Activated B cell treated with CpG ODN at 0.5 μM for 24 hours (primary cell): Measurements from ENCODE around the gene IPCEF1. TPM values are rescaled to one million over a fixed set of nuclear protein-coding genes. Genes with fewer than 3 reads are reported as not detected.

Experiments
- ATAC-seq: fragments of 200-7000 bp; cut with Tn5 transposase; one replicate; pipeline ENCODE4 v1.10.0; 2021; ENCODE audit warnings: low read depth, mild to moderate bottlenecking, moderate library complexity
- CTCF ChIA-PET: fragments of 350-600 bp; sonication (Branson Sonifier 250); formaldehyde crosslinking; loops from one replicate; lab custom pipeline; 2021; ENCODE audit warnings: antibody characterized with exemption; lab: Charles Lee
- POLR2A ChIA-PET: fragments of 350-600 bp; sonication (Branson Sonifier 250); formaldehyde crosslinking; loops from one replicate; lab custom pipeline; 2021; ENCODE audit warnings: antibody characterized with exemption; lab: Charles Lee
- DNase-seq: peaks from one replicate; pipeline ENCODE4 v3.0.0; 2022
- H3K27ac Mint-ChIP-seq: one replicate; pipeline ENCODE4 v1.8.0; 2020; ENCODE audit warnings: mixed read lengths
- H3K27me3 Mint-ChIP-seq: one replicate; pipeline ENCODE4 v1.8.0; 2021; ENCODE audit warnings: mixed read lengths
- H3K36me3 Mint-ChIP-seq: one replicate; pipeline ENCODE4 v1.8.0; 2021; ENCODE audit warnings: low read depth, mixed read lengths
- H3K4me1 Mint-ChIP-seq: one replicate; pipeline ENCODE4 v1.8.0; 2021; ENCODE audit warnings: mixed read lengths
- H3K4me3 Mint-ChIP-seq: one replicate; pipeline ENCODE4 v1.8.0; 2020; ENCODE audit warnings: mild to moderate bottlenecking, mixed read lengths
- H3K9me3 Mint-ChIP-seq: one replicate; pipeline ENCODE4 v1.8.0; 2020; ENCODE audit warnings: mixed read lengths
- CTCF ChIP-seq: fragments of 200-600 bp; IDR thresholded peaks from one replicate; pipeline ENCODE4 v1.8.0; 2022; ENCODE audit warnings: antibody characterized with exemption, mild to moderate bottlenecking
- intact Hi-C: fragments of 100-400 bp; cut with micrococcal nuclease; formaldehyde crosslinking; loops from one replicate; pipeline ENCODE4 v1.15.1; 2024
- total RNA-seq: library from RNA; stranded (reverse); gene quantifications from 2 replicates; pipeline ENCODE4 v1.2.3, GENCODE V29; 2022

IPCEF1 gene
- total RNA-seq, 1 donor from 2014 or later: 2.1 TPM

DNA sequence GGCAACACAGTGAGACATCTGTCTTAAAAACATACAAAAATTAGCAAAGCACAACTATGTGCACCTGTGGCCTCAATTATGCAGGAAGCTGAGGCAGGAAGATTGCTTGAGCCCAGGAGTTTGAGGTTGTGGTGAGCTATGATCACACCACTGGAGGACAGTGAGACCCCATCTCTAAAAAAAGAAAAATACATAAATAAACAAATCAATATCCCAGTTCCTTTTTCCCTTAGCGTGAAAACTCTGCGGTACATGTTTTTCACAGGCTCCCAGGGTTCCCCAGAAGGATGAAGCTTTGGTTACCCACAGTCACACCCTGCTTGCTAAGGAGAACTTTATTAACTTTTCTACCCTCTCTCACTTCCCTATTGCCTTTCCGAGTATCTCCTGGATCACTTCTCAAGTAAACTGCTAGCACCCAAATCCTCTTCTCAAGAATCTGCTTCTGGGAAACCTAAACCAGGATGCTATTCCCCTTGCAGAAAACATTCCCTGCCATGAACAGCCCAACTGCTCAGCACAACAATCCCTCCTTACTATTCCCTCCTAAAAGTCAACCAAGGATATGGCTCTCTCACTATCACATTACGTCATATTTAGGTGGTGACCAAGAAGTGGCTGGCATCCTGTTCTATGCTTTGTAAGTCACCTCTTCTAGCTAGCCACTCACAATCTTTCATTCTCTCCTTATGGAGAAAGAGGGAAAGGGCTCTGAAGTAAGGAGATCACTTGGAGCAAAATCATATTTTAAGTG, 122.4 kb downstream of the IPCEF1 start:
- DNase-seq (no peak), ATAC-seq (no peak)
- no peaks in the 10 kb centered on the region for H3K36me3 Mint-ChIP-seq
- intact Hi-C loops: no loop called here
- no peak for TF ChIP-seq CTCF
- no peak overlapping the region for H3K4me3 Mint-ChIP-seq
- ChIA-PET CTCF (interaction anchor here (0.6 kb wide), 1 partner anchor 14 kb away, joined by 3 read pairs; no protein-coding TSS in a partner anchor), POLR2A (no interaction called here)
- peaks cover 15% of the 10 kb centered on the region for H3K4me1 Mint-ChIP-seq
- H3K27me3 Mint-ChIP-seq: no peaks in the 10 kb centered on the region
- no peaks in the 10 kb centered on the region for H3K9me3 Mint-ChIP-seq
- no peak overlapping the region for H3K27ac Mint-ChIP-seq

GRCh38 chr6:154233383-154233782, 123.2 kb downstream of the IPCEF1 start:
- ChIA-PET CTCF (interaction anchor here (0.6 kb wide), 1 partner anchor 15 kb away, joined by 3 read pairs; no protein-coding TSS in a partner anchor), POLR2A (no interaction called here)
- H3K9me3 Mint-ChIP-seq: no peaks in the 10 kb centered on the region
- H3K27me3 Mint-ChIP-seq: no peaks in the 10 kb centered on the region
- TF ChIP-seq CTCF: no peak
- H3K36me3 Mint-ChIP-seq: no peaks in the 10 kb centered on the region
- no peak overlapping the region for H3K4me3 Mint-ChIP-seq
- H3K27ac Mint-ChIP-seq: no peak overlapping the region
- ATAC-seq (no peak), DNase-seq (no peak)
- H3K4me1 Mint-ChIP-seq: peaks cover 15% of the 10 kb centered on the region
- intact Hi-C loops: no loop called here

- peaks cover 15% of the 10 kb centered on the region for H3K4me1 Mint-ChIP-seq
- H3K27ac Mint-ChIP-seq: no peak overlapping the region
- H3K4me3 Mint-ChIP-seq: no peak overlapping the region
- intact Hi-C loops: no loop called here
- no peaks in the 10 kb centered on the region for H3K27me3 Mint-ChIP-seq
- ATAC-seq: no peak
- no peak for TF ChIP-seq CTCF
- POLR2A ChIA-PET: interaction anchor here (0.6 kb wide), 1 partner anchor 21 kb away, joined by 3 read pairs; no protein-coding TSS in a partner anchor
- no peak for DNase-seq
- CTCF ChIA-PET: no interaction called here
- no peaks in the 10 kb centered on the region for H3K9me3 Mint-ChIP-seq
- no peaks in the 10 kb centered on the region for H3K36me3 Mint-ChIP-seq
Measured at GRCh38 chr6:154232013-154232910, 124.3 kb downstream of the IPCEF1 start.

- intact Hi-C loops: no loop called here
- Mint-ChIP-seq H3K4me3 (no peak overlapping the region), H3K27ac (no peak overlapping the region), H3K9me3 (no peaks in the 10 kb centered on the region), H3K27me3 (no peaks in the 10 kb centered on the region), H3K4me1 (peaks cover 15% of the 10 kb centered on the region), H3K36me3 (no peaks in the 10 kb centered on the region)
- ATAC-seq (no peak), DNase-seq (no peak)
- no peak for TF ChIP-seq CTCF
- POLR2A ChIA-PET: no interaction called here
- CTCF ChIA-PET: no interaction called here
Measured at GRCh38 chr6:154230910-154231595, 125.5 kb downstream of the IPCEF1 start.
